Measurements from ENCODE around the gene PACRG. TPM values are rescaled to one million over a fixed set of nuclear protein-coding genes. Genes with fewer than 3 reads are reported as not detected.

The PACRG gene
- polyA plus RNA-seq, 1 donor from 2014 or later, result 16.6 TPM

DNA sequence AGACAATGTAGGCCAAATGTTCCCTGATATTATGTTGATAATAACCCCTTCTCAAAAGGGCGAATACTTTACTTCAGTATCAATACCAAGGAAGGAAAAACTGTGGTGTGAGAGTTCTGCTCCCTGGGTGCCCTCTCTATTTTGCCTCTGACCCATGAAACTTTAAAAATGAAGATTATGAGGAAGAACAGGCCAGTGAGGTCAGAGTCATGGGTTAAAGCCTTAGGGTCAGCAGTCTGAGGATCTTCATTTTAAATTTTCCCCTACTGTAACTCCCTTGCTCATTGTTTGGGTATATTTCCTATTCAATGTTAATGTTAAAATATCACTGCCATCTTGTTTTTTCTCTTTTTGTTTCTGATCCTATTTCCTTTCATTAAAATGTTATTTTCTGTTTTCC is 48.1 kb upstream of the PACRG start:
- Histone ChIP-seq H3K9me3 (ENCODE audit: low read length) (no peaks in the 10 kb centered on the region), H3K79me2 (replicated peaks; ENCODE audit: insufficient read depth, low read length) (no peaks in the 10 kb centered on the region), H3K4me2 (ENCODE audit: low read length) (no peak overlapping the region), H3K9me2 (ENCODE audit: insufficient read depth, low read length) (no peaks in the 10 kb centered on the region), H3K4me3 (ENCODE audit: low read length) (no peak overlapping the region), H3K9ac (ENCODE audit: low read length) (no peak overlapping the region), H3K27me3 (ENCODE audit: insufficient read depth, low read depth, low read length) (no peaks in the 10 kb centered on the region), H3F3A (ENCODE audit: insufficient read depth, low read length, poor library complexity, severe bottlenecking) (no peaks in the 10 kb centered on the region), H4K20me1 (ENCODE audit: insufficient read depth) (no peaks in the 10 kb centered on the region), H3K27ac (ENCODE audit: low read length) (no peak overlapping the region), H2AFZ (ENCODE audit: low read depth, low read length) (no peak overlapping the region), H3K36me3 (ENCODE audit: insufficient read depth, low read length) (no peaks in the 10 kb centered on the region)
- TF ChIP-seq, protein P1, sequence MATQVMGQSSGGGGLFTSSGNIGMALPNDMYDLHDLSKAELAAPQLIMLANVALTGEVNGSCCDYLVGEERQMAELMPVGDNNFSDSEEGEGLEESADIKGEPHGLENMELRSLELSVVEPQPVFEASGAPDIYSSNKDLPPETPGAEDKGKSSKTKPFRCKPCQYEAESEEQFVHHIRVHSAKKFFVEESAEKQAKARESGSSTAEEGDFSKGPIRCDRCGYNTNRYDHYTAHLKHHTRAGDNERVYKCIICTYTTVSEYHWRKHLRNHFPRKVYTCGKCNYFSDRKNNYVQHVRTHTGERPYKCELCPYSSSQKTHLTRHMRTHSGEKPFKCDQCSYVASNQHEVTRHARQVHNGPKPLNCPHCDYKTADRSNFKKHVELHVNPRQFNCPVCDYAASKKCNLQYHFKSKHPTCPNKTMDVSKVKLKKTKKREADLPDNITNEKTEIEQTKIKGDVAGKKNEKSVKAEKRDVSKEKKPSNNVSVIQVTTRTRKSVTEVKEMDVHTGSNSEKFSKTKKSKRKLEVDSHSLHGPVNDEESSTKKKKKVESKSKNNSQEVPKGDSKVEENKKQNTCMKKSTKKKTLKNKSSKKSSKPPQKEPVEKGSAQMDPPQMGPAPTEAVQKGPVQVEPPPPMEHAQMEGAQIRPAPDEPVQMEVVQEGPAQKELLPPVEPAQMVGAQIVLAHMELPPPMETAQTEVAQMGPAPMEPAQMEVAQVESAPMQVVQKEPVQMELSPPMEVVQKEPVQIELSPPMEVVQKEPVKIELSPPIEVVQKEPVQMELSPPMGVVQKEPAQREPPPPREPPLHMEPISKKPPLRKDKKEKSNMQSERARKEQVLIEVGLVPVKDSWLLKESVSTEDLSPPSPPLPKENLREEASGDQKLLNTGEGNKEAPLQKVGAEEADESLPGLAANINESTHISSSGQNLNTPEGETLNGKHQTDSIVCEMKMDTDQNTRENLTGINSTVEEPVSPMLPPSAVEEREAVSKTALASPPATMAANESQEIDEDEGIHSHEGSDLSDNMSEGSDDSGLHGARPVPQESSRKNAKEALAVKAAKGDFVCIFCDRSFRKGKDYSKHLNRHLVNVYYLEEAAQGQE (IDR thresholded peaks at IDR 0.05; ENCODE audit: borderline replicate concordance), result no peak
- TF ChIP-seq, protein P2, sequence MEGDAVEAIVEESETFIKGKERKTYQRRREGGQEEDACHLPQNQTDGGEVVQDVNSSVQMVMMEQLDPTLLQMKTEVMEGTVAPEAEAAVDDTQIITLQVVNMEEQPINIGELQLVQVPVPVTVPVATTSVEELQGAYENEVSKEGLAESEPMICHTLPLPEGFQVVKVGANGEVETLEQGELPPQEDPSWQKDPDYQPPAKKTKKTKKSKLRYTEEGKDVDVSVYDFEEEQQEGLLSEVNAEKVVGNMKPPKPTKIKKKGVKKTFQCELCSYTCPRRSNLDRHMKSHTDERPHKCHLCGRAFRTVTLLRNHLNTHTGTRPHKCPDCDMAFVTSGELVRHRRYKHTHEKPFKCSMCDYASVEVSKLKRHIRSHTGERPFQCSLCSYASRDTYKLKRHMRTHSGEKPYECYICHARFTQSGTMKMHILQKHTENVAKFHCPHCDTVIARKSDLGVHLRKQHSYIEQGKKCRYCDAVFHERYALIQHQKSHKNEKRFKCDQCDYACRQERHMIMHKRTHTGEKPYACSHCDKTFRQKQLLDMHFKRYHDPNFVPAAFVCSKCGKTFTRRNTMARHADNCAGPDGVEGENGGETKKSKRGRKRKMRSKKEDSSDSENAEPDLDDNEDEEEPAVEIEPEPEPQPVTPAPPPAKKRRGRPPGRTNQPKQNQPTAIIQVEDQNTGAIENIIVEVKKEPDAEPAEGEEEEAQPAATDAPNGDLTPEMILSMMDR (IDR thresholded peaks at IDR 0.05; ENCODE audit: poor library complexity, severe bottlenecking), result no peak
- TF ChIP-seq SMC3 (conservative IDR thresholded peaks at IDR 0.05; ENCODE audit: poor library complexity), result no peak

DNA sequence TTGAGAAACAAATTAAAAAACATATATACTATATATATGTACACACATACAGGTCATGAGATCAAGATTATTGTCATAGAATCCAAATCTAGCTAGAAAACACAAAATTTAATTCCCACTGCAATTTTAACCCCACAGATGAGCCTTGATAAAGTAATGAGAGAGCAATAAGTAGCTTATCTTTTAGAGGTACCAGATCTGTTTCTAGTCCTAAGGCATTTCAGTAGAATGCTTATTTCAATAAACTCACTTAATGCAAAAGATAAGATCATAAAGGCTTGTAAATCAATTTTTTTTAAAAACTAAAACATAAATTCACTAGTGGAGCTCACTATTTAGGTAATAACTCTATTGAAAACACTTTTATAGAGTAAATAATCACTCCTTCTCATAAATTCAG is 47.4 kb upstream of the PACRG start:
- H2AFZ ChIP-seq (ENCODE audit: low read depth, low read length), result no peak overlapping the region
- no peaks in the 10 kb centered on the region for H3F3A ChIP-seq (ENCODE audit: insufficient read depth, low read length, poor library complexity, severe bottlenecking)
- H3K4me3 ChIP-seq (ENCODE audit: low read length), result no peak overlapping the region
- no peaks in the 10 kb centered on the region for H3K36me3 ChIP-seq (ENCODE audit: insufficient read depth, low read length)
- TF ChIP-seq, protein P1 (IDR thresholded peaks at IDR 0.05; ENCODE audit: borderline replicate concordance), result no peak
- TF ChIP-seq, protein P2 (IDR thresholded peaks at IDR 0.05; ENCODE audit: poor library complexity, severe bottlenecking), result no peak
- no peak for TF ChIP-seq POLR2AphosphoS5 (IDR thresholded peaks at IDR 0.05)
- no peak for TF ChIP-seq EP300 (conservative IDR thresholded peaks at IDR 0.05; ENCODE audit: poor library complexity, severe bottlenecking)
- TF ChIP-seq TAF1 (IDR thresholded peaks at IDR 0.05; ENCODE audit: low read depth), result no peak
- H3K9me2 ChIP-seq (ENCODE audit: insufficient read depth, low read length), result no peaks in the 10 kb centered on the region
- H3K27ac ChIP-seq (ENCODE audit: low read length), result no peak overlapping the region
- H3K27me3 ChIP-seq (ENCODE audit: insufficient read depth, low read depth, low read length), result no peaks in the 10 kb centered on the region
- no peaks in the 10 kb centered on the region for H4K20me1 ChIP-seq (ENCODE audit: insufficient read depth)
- no peak overlapping the region for H3K4me2 ChIP-seq (ENCODE audit: low read length)
- H3K9ac ChIP-seq (ENCODE audit: low read length), result no peak overlapping the region
- H3K79me2 ChIP-seq (replicated peaks; ENCODE audit: insufficient read depth, low read length), result no peaks in the 10 kb centered on the region
- no peaks in the 10 kb centered on the region for H3K9me3 ChIP-seq (ENCODE audit: low read length)

Data from neural cell (in vitro differentiated cells).